ENCODE data around the gene MDN1. TPM values are rescaled to one million over a fixed set of nuclear protein-coding genes. Genes with fewer than 3 reads are reported as not detected.

The MDN1 gene
- total RNA-seq, 1 experiment from 2014 or later, result 20.5 TPM

DNA sequence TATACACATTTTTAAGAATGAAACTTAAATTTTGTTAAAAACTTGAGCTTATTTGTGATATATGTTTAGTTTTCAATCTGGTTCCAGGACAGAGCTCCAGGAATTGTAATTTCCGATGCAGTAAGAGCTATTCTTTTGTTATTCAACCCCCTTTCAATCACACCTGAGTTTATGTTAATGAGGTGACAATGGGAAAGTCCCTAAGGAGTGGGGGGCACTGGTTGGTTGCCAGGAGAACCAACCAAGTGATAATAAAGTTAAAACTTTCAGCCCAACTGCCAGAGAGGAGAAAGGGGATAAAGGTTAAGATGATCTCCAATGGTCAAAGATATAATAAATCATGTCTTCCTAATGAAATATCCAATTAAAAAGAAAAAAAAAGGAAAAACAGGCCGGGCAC is 19.8 kb downstream of the MDN1 start:
- no peak overlapping the region for H3K9ac ChIP-seq (ENCODE audit: low read length)
- H3K27me3 ChIP-seq (ENCODE audit: low read length), result no peaks in the 10 kb centered on the region
- DNase-seq (no peak), ATAC-seq (no peak)
- H3K79me2 ChIP-seq (ENCODE audit: low read length), result peaks cover 11% of the 10 kb centered on the region; the same call in 1 of the 2 replicates
- no peaks in the 10 kb centered on the region for H3K9me3 ChIP-seq (ENCODE audit: low read length)
- intact Hi-C loops (cut with micrococcal nuclease), result no loop called here
- H3K4me2 ChIP-seq (ENCODE audit: low read length), result no peak overlapping the region
- no peaks in the 10 kb centered on the region for H3K4me1 ChIP-seq (ENCODE audit: insufficient read depth, low read length)
- no peaks in the 10 kb centered on the region for H3F3A ChIP-seq (ENCODE audit: low read length, unreplicated experiment)
- no TSS peak for BruUV-seq (replicated peaks)
- H2AFZ ChIP-seq (ENCODE audit: low read length), result no peak overlapping the region
- CTCF ChIA-PET, result no interaction called here
- TF ChIP-seq EZH2 (IDR thresholded peaks at IDR 0.05; ENCODE audit: low read length, unreplicated experiment) (no peak), EZH2phosphoT487 (IDR thresholded peaks at IDR 0.05; ENCODE audit: borderline replicate concordance, low read length) (no peak)
- TF ChIP-seq, protein P1, sequence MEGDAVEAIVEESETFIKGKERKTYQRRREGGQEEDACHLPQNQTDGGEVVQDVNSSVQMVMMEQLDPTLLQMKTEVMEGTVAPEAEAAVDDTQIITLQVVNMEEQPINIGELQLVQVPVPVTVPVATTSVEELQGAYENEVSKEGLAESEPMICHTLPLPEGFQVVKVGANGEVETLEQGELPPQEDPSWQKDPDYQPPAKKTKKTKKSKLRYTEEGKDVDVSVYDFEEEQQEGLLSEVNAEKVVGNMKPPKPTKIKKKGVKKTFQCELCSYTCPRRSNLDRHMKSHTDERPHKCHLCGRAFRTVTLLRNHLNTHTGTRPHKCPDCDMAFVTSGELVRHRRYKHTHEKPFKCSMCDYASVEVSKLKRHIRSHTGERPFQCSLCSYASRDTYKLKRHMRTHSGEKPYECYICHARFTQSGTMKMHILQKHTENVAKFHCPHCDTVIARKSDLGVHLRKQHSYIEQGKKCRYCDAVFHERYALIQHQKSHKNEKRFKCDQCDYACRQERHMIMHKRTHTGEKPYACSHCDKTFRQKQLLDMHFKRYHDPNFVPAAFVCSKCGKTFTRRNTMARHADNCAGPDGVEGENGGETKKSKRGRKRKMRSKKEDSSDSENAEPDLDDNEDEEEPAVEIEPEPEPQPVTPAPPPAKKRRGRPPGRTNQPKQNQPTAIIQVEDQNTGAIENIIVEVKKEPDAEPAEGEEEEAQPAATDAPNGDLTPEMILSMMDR (conservative IDR thresholded peaks at IDR 0.05; ENCODE audit: low read depth, low read length), result no peak
- no peaks in the 10 kb centered on the region for H3K9me2 ChIP-seq (replicated peaks; ENCODE audit: low read length)
- no peaks in the 10 kb centered on the region for H4K20me1 ChIP-seq (ENCODE audit: low read length)
- POLR2A ChIA-PET (ENCODE audit: unreplicated experiment), result no interaction called here
- peaks cover 11% of the 10 kb centered on the region for H3K36me3 ChIP-seq (ENCODE audit: low read depth, low read length)
- no peak overlapping the region for H3K27ac ChIP-seq (ENCODE audit: low read length)
- no peak overlapping the region for H3K4me3 ChIP-seq (ENCODE audit: low read length)

DNA sequence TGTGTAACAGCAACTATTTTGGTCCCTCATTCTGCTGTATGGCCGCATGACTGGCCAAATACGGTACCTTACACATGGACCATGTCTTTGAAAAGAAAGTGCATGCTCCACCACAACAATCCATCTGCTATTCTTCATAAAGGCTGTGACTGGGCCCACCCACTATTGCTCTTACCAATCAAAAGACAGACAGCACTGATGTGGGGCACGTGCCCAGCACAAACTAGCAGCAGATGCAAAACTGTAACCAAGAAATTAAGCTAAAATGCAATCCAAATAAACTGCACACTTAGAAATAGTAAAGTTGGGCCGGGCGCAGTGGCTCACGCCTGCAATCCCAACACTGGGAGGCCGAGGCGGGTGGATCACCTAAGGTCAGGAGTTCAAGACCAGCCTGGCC is 20.5 kb downstream of the MDN1 start:
- Histone ChIP-seq H3K9me3 (ENCODE audit: low read length) (no peaks in the 10 kb centered on the region), H3K9ac (ENCODE audit: low read length) (no peak overlapping the region), H3K27ac (ENCODE audit: low read length) (no peak overlapping the region), H3K36me3 (ENCODE audit: low read depth, low read length) (peaks cover 13% of the 10 kb centered on the region), H2AFZ (ENCODE audit: low read length) (no peak overlapping the region), H3K4me2 (ENCODE audit: low read length) (no peak overlapping the region), H3F3A (ENCODE audit: low read length, unreplicated experiment) (no peaks in the 10 kb centered on the region), H3K79me2 (ENCODE audit: low read length) (peaks cover 6% of the 10 kb centered on the region; the same call in 1 of the 2 replicates), H4K20me1 (ENCODE audit: low read length) (no peaks in the 10 kb centered on the region), H3K4me3 (ENCODE audit: low read length) (no peak overlapping the region), H3K27me3 (ENCODE audit: low read length) (no peaks in the 10 kb centered on the region), H3K4me1 (ENCODE audit: insufficient read depth, low read length) (no peaks in the 10 kb centered on the region), H3K9me2 (replicated peaks; ENCODE audit: low read length) (no peaks in the 10 kb centered on the region)
- TF ChIP-seq, protein P1 (conservative IDR thresholded peaks at IDR 0.05; ENCODE audit: low read depth, low read length), result no peak
- TF ChIP-seq EZH2phosphoT487 (IDR thresholded peaks at IDR 0.05; ENCODE audit: borderline replicate concordance, low read length) (no peak), EZH2 (IDR thresholded peaks at IDR 0.05; ENCODE audit: low read length, unreplicated experiment) (no peak)
- no peak for ATAC-seq
- no peak for DNase-seq
- ChIA-PET CTCF (no interaction called here), POLR2A (ENCODE audit: unreplicated experiment) (no interaction called here)
- intact Hi-C loops (cut with micrococcal nuclease), result no loop called here
- no TSS peak for BruUV-seq (replicated peaks)

GRCh38 chr6:89797317-89797716 is 22.3 kb downstream of the MDN1 start:
- H3K36me3 ChIP-seq (ENCODE audit: low read depth, low read length), result peaks cover 18% of the 10 kb centered on the region
- H3K9me3 ChIP-seq (ENCODE audit: low read length), result no peaks in the 10 kb centered on the region
- no peak overlapping the region for H3K27ac ChIP-seq (ENCODE audit: low read length)
- POLR2A ChIA-PET (ENCODE audit: unreplicated experiment), result no interaction called here
- H2AFZ ChIP-seq (ENCODE audit: low read length), result no peak overlapping the region
- CTCF ChIA-PET, result no interaction called here
- TF ChIP-seq EZH2phosphoT487 (IDR thresholded peaks at IDR 0.05; ENCODE audit: borderline replicate concordance, low read length), result no peak
- TF ChIP-seq, protein P1 (conservative IDR thresholded peaks at IDR 0.05; ENCODE audit: low read depth, low read length), result no peak
- no peak for TF ChIP-seq EZH2 (IDR thresholded peaks at IDR 0.05; ENCODE audit: low read length, unreplicated experiment)
- no peak overlapping the region for H3K4me2 ChIP-seq (ENCODE audit: low read length)
- intact Hi-C loops (cut with micrococcal nuclease), result no loop called here
- no peak for DNase-seq
- no peaks in the 10 kb centered on the region for H3K4me1 ChIP-seq (ENCODE audit: insufficient read depth, low read length)
- no peaks in the 10 kb centered on the region for H4K20me1 ChIP-seq (ENCODE audit: low read length)
- no peaks in the 10 kb centered on the region for H3F3A ChIP-seq (ENCODE audit: low read length, unreplicated experiment)
- no peaks in the 10 kb centered on the region for H3K27me3 ChIP-seq (ENCODE audit: low read length)
- no peaks in the 10 kb centered on the region for H3K9me2 ChIP-seq (replicated peaks; ENCODE audit: low read length)
- no peak for ATAC-seq
- H3K79me2 ChIP-seq (ENCODE audit: low read length), result 0 out of 2 replicates have a peak, but pooled peaks cover 3% of the 10 kb centered on the region
- no TSS peak for BruUV-seq (replicated peaks)
- H3K9ac ChIP-seq (ENCODE audit: low read length), result no peak overlapping the region
- H3K4me3 ChIP-seq (ENCODE audit: low read length), result no peak overlapping the region
